ENCODE results near the gene UTP14A. TPM values are rescaled to one million over a fixed set of nuclear protein-coding genes. Genes with fewer than 3 reads are reported as not detected.

The UTP14A gene
- total RNA-seq, 1 donor from 2014 or later = 19.2 TPM

- Mint-ChIP-seq H3K27ac (no peak overlapping the region), H3K9me3 (peaks cover 8% of the 10 kb centered on the region), H3K4me1 (peaks cover 15% of the 10 kb centered on the region), H3K27me3 (ENCODE audit: low read depth) (peaks cover 7% of the 10 kb centered on the region), H3K36me3 (no peaks in the 10 kb centered on the region), H3K4me3 (peak overlapping the region; percentile 49)
- no peak for DNase-seq (ENCODE audit: low spot score in 2 of 2, unreplicated experiment in 2 of 2)
- TF ChIP-seq CTCF (IDR thresholded peaks at IDR 0.05; ENCODE audit: unreplicated experiment) = no peak
Measured at GRCh38 chrX:129957241-129958082, 51.5 kb downstream of the UTP14A start.

GRCh38 chrX:129958083-129958465 is 52.1 kb downstream of the UTP14A start:
- DNase-seq (ENCODE audit: low spot score in 2 of 2, unreplicated experiment in 2 of 2) = no peak
- Mint-ChIP-seq H3K9me3 (peaks cover 8% of the 10 kb centered on the region), H3K4me1 (peaks cover 12% of the 10 kb centered on the region), H3K4me3 (peak overlapping the region; percentile 49), H3K27me3 (ENCODE audit: low read depth) (peaks cover 5% of the 10 kb centered on the region), H3K36me3 (no peaks in the 10 kb centered on the region), H3K27ac (no peak overlapping the region)
- TF ChIP-seq CTCF (IDR thresholded peaks at IDR 0.05; ENCODE audit: unreplicated experiment) = no peak

- no peak overlapping the region for H3K27ac Mint-ChIP-seq
- no peak for DNase-seq (ENCODE audit: low spot score in 2 of 2, unreplicated experiment in 2 of 2)
- H3K4me1 Mint-ChIP-seq = peaks cover 12% of the 10 kb centered on the region
- H3K9me3 Mint-ChIP-seq = peaks cover 8% of the 10 kb centered on the region
- peaks cover 5% of the 10 kb centered on the region for H3K27me3 Mint-ChIP-seq (ENCODE audit: low read depth)
- no peak overlapping the region for H3K4me3 Mint-ChIP-seq
- H3K36me3 Mint-ChIP-seq = no peaks in the 10 kb centered on the region
- TF ChIP-seq CTCF (IDR thresholded peaks at IDR 0.05; ENCODE audit: unreplicated experiment) = no peak
Measured at GRCh38 chrX:129958814-129959492, 53.0 kb downstream of the UTP14A start.

GRCh38 chrX:129959493-129959832 is 53.5 kb downstream of the UTP14A start:
- peak overlapping the region; percentile 43 for H3K4me3 Mint-ChIP-seq
- no peaks in the 10 kb centered on the region for H3K36me3 Mint-ChIP-seq
- no peak for DNase-seq (ENCODE audit: low spot score in 2 of 2, unreplicated experiment in 2 of 2)
- peaks cover 12% of the 10 kb centered on the region for H3K4me1 Mint-ChIP-seq
- no peak for TF ChIP-seq CTCF (IDR thresholded peaks at IDR 0.05; ENCODE audit: unreplicated experiment)
- peaks cover 5% of the 10 kb centered on the region for H3K27me3 Mint-ChIP-seq (ENCODE audit: low read depth)
- peaks cover 8% of the 10 kb centered on the region for H3K9me3 Mint-ChIP-seq
- no peak overlapping the region for H3K27ac Mint-ChIP-seq

GRCh38 chrX:129961180-129962083 is 55.5 kb downstream of the UTP14A start:
- TF ChIP-seq CTCF (IDR thresholded peaks at IDR 0.05; ENCODE audit: unreplicated experiment) = no peak
- no peak overlapping the region for H3K27ac Mint-ChIP-seq
- peaks cover 5% of the 10 kb centered on the region for H3K9me3 Mint-ChIP-seq
- no peaks in the 10 kb centered on the region for H3K27me3 Mint-ChIP-seq (ENCODE audit: low read depth)
- H3K4me1 Mint-ChIP-seq = peaks cover 12% of the 10 kb centered on the region
- peak overlapping the region; percentile 48 for H3K4me3 Mint-ChIP-seq
- DNase-seq (ENCODE audit: low spot score in 2 of 2, unreplicated experiment in 2 of 2) = no peak
- no peaks in the 10 kb centered on the region for H3K36me3 Mint-ChIP-seq
